GM19452 (cell line): ENCODE results near the gene NEDD4L.
"Not testable (repeated sequence)": the region's sequence is repeated elsewhere in the genome, so short reads cannot be mapped to it uniquely, and the experiment has no call there.

Experiments used
- ATAC-seq: cut with Tn5 transposase; IDR thresholded peaks from one replicate; pipeline ENCODE4 v1.9.1; 2021; ENCODE audit not compliant: unreplicated experiment

The NEDD4L gene

DNA sequence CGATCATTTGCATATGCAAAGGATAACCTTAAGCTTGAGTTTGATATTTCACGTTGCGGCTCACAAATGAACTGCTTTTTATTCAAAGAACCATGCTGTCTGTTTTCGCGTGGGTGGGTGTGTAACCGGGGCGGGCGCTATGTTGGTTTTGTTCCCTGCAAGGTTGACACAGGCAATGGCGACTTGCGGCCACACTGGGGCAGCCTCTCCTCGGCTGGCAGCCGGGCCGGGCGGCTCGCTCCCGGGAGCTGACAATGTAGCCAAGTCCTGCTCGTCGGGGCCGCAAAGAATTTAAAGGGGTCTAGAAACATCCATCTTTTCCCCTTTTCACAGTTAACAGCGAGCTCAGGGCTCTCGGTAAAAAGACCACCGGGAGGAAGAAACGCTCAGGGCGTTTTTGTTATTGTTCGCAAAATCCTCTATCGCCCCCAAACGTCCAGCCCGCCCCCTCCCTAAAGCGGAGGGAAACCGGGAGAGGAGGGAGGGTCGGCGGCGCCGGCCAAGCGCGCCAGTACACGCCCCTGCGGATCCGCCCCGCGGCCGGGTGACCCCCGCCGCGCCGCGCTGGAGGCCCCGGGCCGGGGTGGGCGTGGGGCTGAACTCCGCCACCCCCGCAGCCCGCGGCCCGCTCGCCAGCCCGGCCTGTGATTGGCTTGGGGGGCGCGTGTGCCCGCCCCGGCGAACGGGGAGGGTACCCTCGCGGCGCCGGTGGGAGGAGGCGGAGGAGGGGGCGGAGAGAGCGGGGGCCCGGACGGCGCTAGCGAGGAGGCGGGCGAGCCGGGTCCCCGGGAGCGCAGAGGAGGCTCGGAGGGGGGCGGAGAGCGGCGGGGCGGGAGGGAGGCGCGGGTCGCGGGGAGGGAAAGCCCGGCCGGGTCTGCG, at the start of gene NEDD4L:
Gene NEDD4L (plus strand): TSS at position 736 of the 879 bp plus-strand sequence. CDS start 435 bp downstream, outside the sequence.
- peak; percentile 69 for ATAC-seq

DNA sequence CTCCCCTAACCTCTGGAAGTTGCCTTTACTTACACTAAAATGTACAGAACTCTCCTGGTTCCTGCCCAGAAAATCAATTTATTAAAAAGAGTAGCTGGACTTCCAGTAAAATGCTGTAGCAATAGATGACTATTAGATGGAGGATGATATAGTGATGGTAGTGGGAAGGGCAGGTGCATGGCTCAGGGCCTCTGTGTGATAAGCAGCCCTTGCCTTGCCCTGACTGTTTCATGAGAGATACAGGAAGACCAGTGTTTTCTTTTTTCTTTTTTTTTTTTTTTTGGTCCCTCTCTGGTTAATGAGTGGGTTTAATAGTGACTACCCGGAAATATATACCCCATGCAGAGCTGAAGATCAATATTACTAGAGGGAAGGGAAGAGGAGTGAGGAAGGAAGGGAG, 48.7 kb upstream of the NEDD4L start:
- ATAC-seq: no peak

DNA sequence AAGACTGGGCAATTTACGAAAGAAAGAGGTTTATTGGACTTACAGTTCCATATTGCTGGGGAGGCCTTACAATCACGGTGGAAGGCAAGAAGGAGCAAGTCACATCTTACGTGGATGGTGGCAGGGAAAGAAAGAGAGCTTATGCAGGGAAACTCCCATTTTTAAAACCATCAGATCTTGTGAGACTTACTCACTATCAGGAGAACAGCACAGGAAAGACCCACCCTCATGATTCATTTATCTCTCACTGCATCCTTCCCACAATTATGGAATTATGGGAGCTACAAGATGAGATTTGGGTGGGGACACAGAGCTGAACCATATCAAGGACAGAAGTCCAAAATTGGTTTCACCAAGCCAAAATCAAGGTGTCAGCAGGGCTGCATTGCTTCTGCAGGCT, 47.1 kb upstream of the NEDD4L start:
- not testable (repeated sequence) for ATAC-seq

DNA sequence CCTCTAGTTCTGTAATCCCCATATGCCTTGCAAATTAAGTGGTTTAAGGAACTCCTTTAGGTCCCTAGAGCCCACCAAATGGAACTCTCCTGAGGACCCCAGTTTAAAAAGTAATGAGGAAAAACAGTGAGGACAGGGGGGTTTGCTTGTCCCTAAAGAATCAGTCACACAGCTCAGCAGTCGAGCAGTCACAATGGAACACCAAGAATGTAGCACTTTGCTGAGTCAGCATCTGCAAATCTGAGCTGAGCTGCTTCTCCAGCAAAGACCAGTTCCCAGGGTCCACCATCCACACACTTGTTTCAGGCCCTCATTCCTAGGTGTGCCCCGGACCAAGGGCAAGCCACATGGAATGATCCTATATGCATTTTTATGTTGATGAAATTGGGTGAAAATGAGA, 46.2 kb upstream of the NEDD4L start:
- no peak for ATAC-seq

DNA sequence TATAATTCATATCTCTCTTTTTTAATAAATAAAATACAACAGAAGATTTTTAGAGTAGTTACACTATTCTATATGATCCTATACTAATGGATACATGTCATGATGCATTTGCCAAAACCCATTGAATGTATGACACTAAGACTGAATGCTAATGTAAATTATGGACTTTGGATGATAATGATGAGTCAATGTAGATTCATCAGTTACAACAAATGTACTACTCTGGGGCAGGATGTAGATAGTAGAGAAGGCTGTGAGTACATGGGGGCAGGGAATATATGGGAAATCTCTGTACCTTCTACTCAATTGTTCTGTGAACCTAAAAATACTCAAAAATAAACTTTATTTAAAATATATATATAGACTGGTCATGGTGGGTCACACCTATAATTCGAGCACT, 45.6 kb upstream of the NEDD4L start:
- ATAC-seq: no peak

DNA sequence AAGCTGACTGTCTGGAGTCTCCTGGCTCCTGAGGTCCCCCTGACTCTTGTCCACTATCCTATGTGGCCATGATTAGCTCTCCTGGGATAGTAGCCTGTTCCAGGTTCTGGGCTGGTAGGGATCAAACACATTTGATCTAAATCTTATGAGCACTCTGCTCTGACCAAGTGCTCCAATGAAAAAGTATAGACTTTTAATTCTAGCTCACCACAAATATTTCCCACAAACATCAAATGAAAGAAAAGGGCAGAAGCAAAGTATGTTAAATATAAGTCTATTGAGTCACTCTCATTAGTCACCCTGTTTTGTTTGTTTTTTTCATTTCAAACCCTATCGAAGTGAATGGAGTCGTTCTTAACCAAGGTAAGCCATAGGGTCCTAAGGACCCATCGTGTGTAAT, 39.7 kb upstream of the NEDD4L start:
- no peak for ATAC-seq

DNA sequence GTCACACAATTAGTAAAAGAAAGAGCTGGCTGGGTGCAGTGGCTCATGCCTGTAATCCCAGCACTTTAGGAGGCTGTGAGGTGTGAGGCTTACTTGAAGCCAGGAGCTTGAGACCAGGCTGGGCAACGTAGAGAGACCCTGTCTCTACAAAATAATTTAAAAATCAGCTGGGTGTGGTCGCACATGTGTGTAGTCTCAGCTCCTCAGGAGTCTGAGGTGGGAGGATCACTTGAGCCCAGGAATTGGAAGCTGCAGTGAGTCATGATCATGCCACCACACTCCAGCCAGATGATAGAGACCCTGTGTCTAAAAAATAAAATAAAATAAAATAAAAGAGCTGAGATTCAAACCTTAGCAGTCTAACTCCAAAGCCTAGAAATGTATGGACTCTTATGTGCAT, 39.0 kb upstream of the NEDD4L start:
- no peak for ATAC-seq

DNA sequence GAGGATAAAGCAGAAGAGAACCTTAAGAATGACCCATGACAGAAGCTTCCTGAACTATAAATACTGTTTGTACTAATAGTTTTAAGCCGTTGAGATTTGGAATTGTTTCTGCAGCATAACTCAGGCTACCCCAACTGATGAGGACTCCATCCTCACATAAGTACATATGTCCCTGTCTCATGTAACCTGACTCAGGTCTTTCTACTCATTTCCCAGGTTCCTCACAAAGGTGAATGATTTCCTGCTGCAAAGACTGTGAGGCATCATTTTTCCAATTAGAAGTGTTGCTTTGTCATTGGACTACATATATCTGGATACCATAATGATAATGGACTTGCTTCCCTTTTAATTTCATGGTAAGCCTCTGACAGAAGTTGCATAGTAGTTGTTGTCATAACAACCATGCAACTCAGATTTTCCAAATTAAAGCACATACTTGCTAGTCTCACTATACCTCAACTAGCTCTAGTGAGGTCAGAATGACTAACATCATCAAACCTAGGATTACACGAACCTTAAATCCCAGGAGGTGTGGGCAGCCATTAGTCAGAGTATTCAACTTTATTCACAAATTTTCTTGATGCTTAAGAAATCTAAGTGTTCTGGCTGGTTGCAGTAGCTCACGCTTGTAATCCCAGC, 38.0 kb upstream of the NEDD4L start:
- ATAC-seq: no peak

DNA sequence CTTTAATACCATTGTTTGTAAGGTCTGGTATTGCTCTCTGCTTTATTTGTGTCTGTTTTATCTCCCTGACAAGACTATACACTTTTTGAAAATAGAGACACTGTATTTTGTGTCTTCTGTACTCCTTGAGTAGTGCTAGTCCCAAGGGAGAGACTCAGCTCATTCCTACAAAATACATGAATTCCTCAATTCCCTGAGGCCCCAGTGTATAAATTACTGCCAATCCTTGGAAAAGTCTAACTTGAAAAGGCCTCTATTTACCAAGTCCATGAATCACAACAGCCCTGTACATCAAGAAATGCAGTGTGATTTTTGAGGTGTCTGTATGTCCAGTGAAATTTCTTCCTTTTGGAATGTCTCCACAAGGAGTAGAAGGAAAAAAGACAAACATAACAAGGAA, 34.9 kb upstream of the NEDD4L start:
- no peak for ATAC-seq

DNA sequence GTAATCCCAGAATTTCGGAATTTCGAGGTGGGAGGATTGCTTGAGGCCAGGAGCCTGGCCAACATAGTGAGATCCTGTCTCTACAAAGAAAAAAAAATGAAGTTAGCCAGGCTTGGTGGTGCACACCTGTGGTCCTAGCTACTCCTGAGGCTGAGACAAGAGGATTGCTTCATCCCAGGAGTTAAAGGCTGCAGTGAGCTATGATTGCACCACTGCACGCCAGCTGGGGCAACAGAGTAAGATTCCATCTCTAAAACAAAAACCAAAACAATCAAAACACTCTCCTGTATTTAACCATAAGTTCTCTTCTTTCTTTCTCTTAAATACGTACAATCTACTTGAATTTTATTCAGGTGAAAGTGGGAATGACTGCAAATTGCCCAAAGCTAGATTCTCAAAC, 33.8 kb upstream of the NEDD4L start:
- no peak for ATAC-seq

DNA sequence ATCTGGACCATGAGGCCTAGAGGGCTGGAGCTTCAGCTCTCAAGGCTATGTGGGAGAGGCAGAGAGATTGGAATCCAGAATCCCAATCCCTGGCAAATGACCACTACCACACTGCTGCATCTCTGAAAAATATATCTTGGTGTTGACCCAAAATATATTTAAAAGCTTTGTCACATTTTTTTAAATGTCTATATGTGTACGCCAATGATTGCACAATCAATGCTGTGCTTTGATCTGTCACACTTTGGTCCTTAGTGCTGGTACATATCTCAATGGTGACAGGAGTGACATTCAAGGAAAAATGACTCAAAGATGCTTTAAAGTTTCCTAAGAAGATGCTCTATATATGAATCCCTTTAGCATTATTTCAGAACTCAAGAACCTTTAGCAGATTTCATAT, 31.7 kb upstream of the NEDD4L start:
- ATAC-seq: no peak

DNA sequence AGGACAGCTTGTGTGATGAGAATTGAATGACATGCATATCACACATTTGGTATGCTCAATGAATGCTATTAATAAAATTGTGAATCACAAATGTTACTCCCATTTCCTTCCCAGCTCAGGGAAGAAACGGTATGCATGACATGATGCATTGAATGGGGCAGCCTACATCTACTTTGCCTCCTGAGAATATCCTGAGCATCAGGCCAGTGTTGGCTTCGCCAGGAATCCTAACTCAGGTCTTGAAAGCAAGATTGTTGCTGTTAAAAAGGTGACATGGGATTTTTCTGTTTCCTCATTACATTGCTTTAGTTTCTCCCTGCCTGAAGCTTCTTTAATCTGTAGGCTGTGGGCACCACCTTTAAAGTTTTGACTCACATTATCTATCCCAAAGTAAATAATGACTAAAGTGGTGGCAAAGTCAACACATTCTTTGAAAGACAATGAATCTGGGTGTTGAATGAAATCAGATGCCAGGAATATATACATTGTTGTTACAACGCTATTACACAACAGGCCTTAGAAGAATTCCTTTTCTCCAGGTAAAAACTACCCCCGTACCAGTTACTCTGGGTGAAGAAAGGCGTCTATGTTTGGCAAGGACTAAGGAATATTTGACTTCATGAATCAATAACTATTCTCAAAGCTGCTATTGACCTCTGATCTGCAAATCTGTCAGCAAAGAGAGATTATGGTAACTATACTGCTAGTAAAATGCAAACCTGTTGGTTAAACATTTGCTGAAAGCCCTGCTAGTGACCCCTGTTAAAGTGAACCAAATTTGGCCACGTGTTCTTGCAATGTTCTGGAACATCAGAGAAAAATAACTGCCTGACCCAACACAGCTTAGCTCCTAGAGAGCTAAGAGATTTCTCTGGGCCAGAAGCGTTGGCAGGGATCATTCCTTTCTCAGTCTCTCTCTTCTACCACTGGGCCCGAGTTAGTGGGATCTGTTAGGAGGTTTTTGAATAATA, 30.5 kb upstream of the NEDD4L start:
- ATAC-seq: no peak

DNA sequence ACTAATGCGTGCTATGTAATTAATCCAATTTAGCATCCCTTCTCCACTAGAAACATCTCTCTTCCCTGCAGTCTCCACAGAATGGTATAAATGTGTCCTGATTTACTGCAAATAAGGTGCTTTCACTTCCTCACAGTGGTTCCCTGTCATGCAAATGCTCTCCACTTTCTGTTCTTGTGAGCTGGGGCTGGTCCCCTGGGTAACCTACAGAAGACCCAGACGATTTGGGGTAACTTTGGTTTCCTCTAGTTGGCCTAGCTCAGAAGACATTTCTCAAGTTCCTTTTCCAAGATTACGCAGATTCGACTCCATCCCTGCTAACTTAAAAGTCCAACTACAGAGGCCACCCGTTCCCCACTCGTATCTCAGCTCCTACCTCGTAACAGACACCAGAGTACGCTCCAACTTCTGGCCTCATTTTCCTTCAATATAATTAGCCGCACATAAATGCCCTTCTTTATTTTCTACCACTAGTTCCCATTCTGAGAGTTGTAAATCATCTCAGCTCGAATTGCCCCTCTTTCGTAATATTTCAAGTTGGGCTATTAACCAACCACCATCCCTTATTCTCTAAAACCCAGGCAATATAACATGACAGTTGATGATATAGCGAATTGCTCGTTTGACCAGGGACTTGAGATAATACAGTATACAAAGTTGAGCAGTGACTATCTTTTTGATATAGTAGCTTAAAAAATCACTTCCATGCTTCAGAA, 28.8 kb upstream of the NEDD4L start:
- ATAC-seq: peak; percentile 100

DNA sequence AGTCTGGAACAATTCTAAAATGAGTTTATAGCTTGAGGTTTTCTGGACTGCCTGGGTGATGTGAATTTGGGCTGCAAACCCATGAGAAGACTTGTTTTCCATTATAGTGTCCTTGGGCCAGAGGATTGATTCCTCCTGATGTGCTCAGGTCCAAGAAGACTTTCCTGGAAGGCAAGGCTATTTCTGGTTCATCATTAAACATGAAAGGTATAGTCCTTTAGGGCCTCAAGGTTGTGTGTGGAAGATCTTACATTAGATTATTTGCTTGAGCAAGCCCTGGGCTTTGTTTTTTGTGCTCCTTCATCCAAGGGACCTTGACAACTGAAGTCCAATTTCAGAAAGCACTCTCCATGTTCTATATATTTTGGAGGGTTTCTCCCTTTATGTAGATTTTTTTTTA, 26.8 kb upstream of the NEDD4L start:
- no peak for ATAC-seq

DNA sequence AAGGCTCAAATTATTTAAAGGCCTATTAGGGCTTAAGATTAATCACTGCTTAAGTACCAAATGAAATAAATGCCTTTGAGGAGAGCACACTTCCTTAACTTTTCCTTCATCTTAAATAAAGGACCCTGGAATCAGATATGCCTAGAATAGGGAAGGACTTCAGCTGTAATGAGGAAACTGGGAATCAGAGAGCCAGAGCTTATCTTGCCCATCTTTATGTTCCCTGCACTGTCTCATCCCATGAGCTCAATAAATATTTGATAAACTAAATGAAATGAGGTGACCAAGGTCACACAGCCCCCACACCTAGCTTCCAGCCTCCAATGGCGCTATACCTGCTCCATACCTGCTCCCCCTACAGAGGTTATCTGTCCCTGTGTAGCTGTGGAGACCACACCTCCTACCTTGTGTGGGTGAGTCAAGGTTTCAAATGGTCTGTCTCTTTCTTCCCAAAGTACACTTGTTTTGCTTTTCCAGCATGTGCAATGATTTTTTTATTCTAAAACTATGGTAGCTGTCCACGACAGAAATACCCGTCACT, 23.4 kb upstream of the NEDD4L start:
- ATAC-seq: no peak

DNA sequence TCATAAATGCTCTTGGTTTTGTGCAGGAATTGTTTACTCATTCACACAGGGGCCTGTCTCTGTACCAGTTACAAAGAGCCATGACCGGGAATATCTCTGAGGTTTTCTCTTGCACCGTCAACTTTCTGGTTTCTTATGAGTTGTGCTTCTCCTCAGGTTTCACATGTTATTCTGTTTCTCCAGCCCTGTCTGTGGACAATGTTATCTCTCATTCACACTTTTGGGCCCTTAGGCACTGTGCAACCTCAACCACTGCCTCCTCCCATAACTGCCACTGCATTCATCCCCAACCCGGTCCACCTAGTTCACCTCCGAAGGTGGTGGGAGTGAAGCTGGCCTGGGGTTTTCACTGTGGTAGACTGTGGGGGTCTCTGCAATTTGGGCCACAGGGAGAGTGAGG, 22.5 kb upstream of the NEDD4L start:
- ATAC-seq: no peak

DNA sequence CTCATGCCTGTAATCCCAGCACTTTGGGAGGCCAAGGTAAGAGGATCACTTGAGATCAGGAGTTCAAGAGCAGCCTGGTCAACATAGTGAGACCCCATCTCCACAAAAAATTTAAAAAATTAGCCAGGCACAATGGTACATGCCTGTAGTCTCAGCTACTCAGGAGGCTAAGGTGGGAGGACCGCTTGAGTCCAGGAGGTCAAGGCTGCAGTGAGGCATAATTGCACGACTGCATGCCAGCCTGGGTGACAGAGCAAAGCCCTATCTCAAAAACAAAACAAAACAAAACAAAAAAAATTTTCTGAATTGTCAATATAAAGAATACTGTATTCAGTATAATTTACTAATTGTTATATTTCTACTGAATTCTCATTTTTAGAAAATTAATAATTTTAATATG, 20.9 kb upstream of the NEDD4L start:
- no peak for ATAC-seq

DNA sequence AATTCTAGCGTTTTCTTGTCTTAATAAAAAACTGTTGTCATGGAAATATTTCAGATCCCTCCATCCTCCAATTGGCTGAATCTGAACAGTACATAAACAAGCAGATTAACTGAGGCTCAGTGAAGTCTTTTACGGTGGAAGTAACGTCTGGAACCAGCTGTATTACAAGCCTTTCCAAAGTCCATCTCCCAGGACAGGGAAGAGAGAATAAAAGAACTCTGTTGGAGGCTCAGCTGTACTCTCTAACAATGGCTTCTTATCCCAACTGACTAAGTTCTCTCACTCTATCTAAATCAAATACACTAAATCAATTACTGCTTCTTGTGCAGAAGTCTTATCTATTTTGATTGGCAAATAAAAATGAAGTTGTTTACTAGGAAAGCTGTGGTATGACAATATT, 19.9 kb upstream of the NEDD4L start:
- no peak for ATAC-seq

DNA sequence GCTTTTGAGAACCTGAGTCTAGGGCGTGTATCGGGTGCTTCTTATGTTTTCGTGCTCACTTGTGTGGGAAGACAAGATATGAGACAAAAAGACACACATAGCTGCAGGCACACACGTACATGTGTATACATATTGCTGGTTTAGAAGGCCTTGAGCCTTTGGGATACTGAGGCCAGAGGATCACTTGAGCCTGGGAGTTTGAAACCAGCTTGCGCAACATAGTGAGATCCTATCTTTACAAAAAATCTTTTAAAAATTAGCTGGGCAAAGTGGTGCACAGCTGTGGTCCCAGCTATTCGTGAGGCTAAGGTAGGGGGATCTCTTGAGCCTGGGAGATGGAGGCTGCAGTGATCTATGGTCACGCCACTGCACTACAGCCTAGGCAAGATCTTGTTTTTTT, 18.8 kb upstream of the NEDD4L start:
- ATAC-seq: no peak

DNA sequence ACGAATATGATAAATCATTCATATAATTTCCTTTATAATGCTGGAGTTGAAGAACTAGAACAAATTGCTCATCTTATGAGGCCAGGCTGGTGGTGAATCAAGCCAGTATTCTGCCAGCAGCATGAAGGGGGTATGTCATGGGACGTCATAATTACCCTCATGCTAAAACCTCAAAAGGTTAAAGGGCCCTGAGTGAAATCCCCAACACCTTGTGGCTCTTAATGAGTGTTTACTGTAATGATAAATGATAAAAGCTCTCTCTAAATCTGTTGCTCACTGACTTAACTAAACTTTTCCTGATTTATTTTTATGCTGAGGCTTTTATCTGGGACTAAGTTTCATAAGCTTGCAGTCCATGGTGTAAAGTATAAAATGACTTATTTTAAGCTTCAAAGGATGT, 18.3 kb upstream of the NEDD4L start:
- ATAC-seq: no peak

DNA sequence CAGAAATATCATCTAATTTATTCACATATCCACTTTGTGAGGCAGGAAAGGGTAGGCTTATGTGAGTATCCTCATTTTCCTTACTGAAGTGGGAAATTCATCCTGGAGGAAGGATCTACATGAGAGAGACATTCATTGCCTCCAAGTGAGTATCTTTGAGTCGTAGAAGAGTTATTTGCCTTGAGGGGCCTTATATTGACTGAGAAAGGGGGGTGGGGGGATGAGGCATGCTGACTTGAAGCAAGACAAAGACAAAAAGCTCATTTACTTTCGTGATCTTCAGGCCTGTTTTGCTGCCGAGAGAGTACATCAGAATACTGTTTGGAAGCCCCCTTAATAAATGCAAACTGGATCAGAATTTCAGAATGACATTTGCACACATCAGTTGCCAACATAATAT, 17.6 kb upstream of the NEDD4L start:
- ATAC-seq: no peak
